Measurements from ENCODE around the gene KRTAP16-1.
"Not testable (repeated sequence)": the region's sequence is repeated elsewhere in the genome, so short reads cannot be mapped to it uniquely, and the experiment has no call there.

The KRTAP16-1 gene

GRCh38 chr17:41284546-41284945 lies 24.6 kb downstream of the KRTAP16-1 start:
- no peak for DNase-seq (ENCODE audit: low read depth)
- no peak overlapping the region for H3K4me3 ChIP-seq (ENCODE audit: low read depth, low read length)
- TF ChIP-seq CTCF (IDR thresholded peaks at IDR 0.05; ENCODE audit: insufficient read depth, low read depth, low read length, missing control alignments): no peak

- TF ChIP-seq CTCF (IDR thresholded peaks at IDR 0.05; ENCODE audit: insufficient read depth, low read depth, low read length, missing control alignments): no peak
- DNase-seq (ENCODE audit: low read depth): no peak
- no peak overlapping the region for H3K4me3 ChIP-seq (ENCODE audit: low read depth, low read length)
Measured at GRCh38 chr17:41284043-41284442, 25.1 kb downstream of the KRTAP16-1 start.

GRCh38 chr17:41278176-41278955 lies 30.7 kb downstream of the KRTAP16-1 start:
- no peak for TF ChIP-seq CTCF (IDR thresholded peaks at IDR 0.05; ENCODE audit: insufficient read depth, low read depth, low read length, missing control alignments)

GRCh38 chr17:41275648-41276190 lies 33.4 kb downstream of the KRTAP16-1 start, which contains the start of gene KRTAP9-7:
TSS of gene KRTAP9-7 (plus strand) at chr17:41275698. CDS start at chr17:41275698, 0 bp downstream.
- not testable (repeated sequence) for H3K4me3 ChIP-seq (ENCODE audit: low read depth, low read length); DNase-seq (ENCODE audit: low read depth)

More at GRCh38 chr17:41278176-41278955, 30.7 kb downstream of the KRTAP16-1 start:
- H3K4me3 ChIP-seq (ENCODE audit: low read depth, low read length): no peak overlapping the region
- DNase-seq (ENCODE audit: low read depth): no peak

DNA sequence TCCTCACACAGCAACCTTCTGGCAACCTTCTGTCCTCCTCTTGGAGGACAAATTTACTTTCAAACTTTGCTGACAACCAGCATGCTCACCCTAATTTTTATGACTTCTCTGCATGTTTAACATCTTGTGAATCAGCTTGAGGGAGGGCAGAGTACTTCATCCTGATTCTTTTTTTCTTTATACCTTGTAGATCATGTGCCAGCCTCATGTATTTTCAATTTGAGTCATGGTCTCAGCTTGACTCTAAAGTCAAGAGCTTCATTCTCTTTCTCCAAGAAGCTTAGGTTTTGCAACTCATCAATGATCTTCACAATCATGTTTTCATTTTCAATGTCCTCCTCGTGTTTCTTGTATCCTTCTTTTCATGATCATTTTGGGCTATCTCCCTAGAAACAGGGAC lies 37.3 kb downstream of the KRTAP16-1 start:
- no peak overlapping the region for H3K4me3 ChIP-seq (ENCODE audit: low read depth, low read length)
- TF ChIP-seq CTCF (IDR thresholded peaks at IDR 0.05; ENCODE audit: insufficient read depth, low read depth, low read length, missing control alignments): no peak
- DNase-seq (ENCODE audit: low read depth): no peak

GRCh38 chr17:41271323-41271722 lies 37.8 kb downstream of the KRTAP16-1 start:
- DNase-seq (ENCODE audit: low read depth); H3K4me3 ChIP-seq (ENCODE audit: low read depth, low read length): not testable (repeated sequence)

DNA sequence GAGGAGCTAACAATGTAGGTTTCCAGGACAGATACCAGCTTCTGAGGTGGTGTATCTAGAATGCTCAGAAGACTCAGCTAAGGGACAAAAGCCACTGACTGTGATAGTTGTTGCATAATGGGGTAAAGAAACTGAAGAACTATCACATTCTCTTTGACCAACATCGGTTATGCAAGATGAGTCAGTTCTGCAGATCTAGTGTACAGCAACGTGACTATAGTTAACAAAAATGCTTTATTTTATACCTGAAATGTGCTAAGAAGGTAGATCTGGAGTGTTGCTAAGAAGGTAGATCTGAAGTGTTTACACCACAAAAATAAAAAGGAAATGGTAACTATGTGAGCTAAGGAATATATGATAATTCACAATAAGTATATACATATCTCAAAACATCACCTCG lies 41.4 kb downstream of the KRTAP16-1 start:
- TF ChIP-seq CTCF (IDR thresholded peaks at IDR 0.05; ENCODE audit: insufficient read depth, low read depth, low read length, missing control alignments): no peak
- H3K4me3 ChIP-seq (ENCODE audit: low read depth, low read length): no peak overlapping the region
- DNase-seq (ENCODE audit: low read depth): no peak

DNA sequence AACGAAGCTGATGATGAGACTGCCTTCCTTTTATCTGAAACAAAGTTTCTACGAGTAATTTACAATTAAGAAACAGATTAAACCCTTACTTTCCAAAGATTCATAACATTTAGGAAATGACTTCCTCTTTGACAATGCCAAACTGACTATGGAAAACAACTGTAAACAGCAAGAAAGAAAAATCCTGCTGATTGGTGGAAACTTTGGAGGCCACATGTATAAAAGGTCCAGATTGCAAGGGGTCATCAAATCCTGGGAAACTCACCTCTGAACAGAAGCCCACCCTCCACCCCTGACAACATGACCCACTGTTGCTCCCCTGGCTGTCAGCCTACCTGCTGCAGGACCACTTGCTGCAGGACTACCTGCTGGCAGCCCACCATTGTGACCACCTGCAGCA lies 44.0 kb downstream of the KRTAP16-1 start, which contains the start of gene KRTAP9-6:
Gene KRTAP9-6 (plus strand): TSS at position 301 of the 400 bp plus-strand sequence. CDS start 0 bp downstream, at position 301.
- DNase-seq (ENCODE audit: low read depth): no peak
- TF ChIP-seq CTCF (IDR thresholded peaks at IDR 0.05; ENCODE audit: insufficient read depth, low read depth, low read length, missing control alignments): no peak
- H3K4me3 ChIP-seq (ENCODE audit: low read depth, low read length): no peak within 1 kb of the TSS
